Breast epithelium (tissue), 4 donors: ENCODE measurements around the gene SPTB. TPM values are rescaled to one million over a fixed set of nuclear protein-coding genes. Genes with fewer than 3 reads are reported as not detected.

Experiments used
- DNase-seq, 2 donors: peaks; one replicate each; pipeline ENCODE4 v3.0.0-alpha.2; 2019; ENCODE audit warnings: low spot score in 2 of 2
- H3K27ac ChIP-seq, 2 donors: fragments of 200-600 bp; sonication (generic) in 1 of 2; one replicate each; pipeline ENCODE4 v1.5.1; 2016 to 2019; ENCODE audit warnings: mild to moderate bottlenecking in 1 of 2
- H3K27me3 ChIP-seq, 2 donors: fragments of 200-600 bp; sonication (generic) in 1 of 2; one replicate each; pipeline versions ENCODE4 v1.5.1 to v1.6.0; 2017 to 2019; ENCODE audit warnings: control low read depth in 1 of 2, mild to moderate bottlenecking in 1 of 2
- H3K36me3 ChIP-seq: fragments of 200-600 bp; one replicate; pipeline ENCODE4 v1.5.1; 2019
- H3K4me1 ChIP-seq, 2 donors: fragments of 200-600 bp; sonication (generic); one replicate each; pipeline ENCODE4 v1.5.1; 2016 to 2019; ENCODE audit warnings: control low read depth in 1 of 2
- H3K4me3 ChIP-seq, 3 donors: fragments of 200-600 bp; sonication (generic); 1 replicate in 2 of 3; 2 replicates in 1 of 3; pipeline ENCODE4 v1.5.1; 2016 to 2019; ENCODE audit warnings: mild to moderate bottlenecking in 3 of 3, moderate library complexity in 2 of 3
- H3K9me3 ChIP-seq, 2 donors: fragments of 200-600 bp; sonication (generic) in 1 of 2; one replicate each; pipeline ENCODE4 v1.5.1; 2016 to 2019; ENCODE audit warnings: control low read depth in 1 of 2
- CTCF ChIP-seq, 3 donors: fragments of 450-650 bp; IDR thresholded peaks; one replicate each; pipeline ENCODE4 v1.5.1; 2016 to 2017; ENCODE audit warnings: antibody characterized with exemption in 3 of 3, mild to moderate bottlenecking in 3 of 3, moderate library complexity in 3 of 3
- POLR2A ChIP-seq: fragments of 450-650 bp; IDR thresholded peaks from one replicate; pipeline ENCODE4 v1.6.1; 2016; ENCODE audit warnings: antibody characterized with exemption, mild to moderate bottlenecking, moderate library complexity
- POLR2AphosphoS5 ChIP-seq, 3 donors: sonication (generic); formaldehyde crosslinking; IDR thresholded peaks; one replicate each; pipeline ENCODE4 v1.6.1; 2017; ENCODE audit warnings: antibody characterized with exemption in 3 of 3
- intact Hi-C: fragments of 100-400 bp; cut with DNase I; formaldehyde crosslinking; loops from one replicate; pipeline ENCODE4 v1.15.1; 2023; ENCODE audit warnings: low total_unique reads
- total RNA-seq, 3 donors: library from RNA; depleted of rRNA; stranded (reverse); fragments of >200 nt; gene quantifications; one replicate each; pipeline ENCODE4 v1.1.0, GENCODE V29; 2016

Gene SPTB
- total RNA-seq, 3 donors from 2014 or later: 0.88 to 2.6 (median 2.1) TPM

DNA sequence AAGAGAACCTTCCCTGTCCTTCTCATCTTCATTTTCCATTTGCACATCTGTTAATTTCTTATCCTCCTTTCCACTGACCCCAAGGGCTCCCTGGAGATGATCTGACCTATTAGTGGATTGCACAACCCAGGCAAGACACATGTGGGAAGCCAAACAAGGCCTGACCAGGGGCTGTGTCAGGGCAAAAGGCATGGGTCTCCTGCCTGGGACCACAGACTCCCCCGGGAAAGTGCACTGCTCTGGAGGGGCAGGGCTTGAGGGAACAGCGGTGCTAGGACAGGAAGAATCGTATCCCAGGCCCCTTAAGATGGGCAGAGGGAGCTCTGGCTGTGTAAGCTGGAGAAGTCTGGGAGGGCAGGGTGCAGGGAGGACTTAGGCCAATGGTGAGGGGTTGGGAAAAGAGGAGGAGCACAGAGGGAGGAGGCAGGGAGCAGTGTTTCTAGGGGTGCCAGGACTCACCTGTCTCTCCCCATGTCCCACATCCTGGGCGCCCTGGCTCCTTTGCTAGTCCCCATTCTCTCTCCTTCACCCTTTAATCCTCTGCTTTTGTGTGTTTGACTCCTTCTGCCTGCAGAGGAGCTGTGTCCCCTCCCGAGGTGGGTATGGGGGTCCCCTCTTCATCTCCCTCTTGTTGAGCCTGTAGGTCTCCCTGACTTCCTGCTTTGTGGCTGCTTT lies 150.2 kb downstream of the SPTB start:
- no peaks in the 10 kb centered on the region for H3K36me3 ChIP-seq
- no peaks in the 10 kb centered on the region for H3K4me1 ChIP-seq
- peak overlapping the region in 1 of 2 donors; percentile 32 for H3K27ac ChIP-seq

DNA sequence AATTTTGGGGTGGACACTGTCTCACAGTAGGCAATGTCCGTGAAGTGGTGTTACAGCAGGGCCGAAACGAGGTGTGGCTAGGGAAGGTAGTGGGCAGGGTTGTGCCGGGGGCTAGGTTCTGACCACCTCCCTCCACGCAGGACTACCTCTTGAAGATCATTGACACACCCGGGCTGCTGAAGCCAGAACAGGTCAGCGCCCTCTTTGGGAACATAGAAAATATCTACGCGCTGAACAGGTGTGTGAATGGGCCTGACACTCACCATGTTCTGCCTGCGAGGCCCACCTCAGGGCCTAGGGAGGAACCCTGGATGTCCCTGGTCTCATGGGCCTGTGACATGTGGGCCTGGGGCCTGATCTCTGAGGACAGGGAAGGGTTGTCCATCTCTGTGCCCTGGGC lies 150.9 kb downstream of the SPTB start:
- no peaks in the 10 kb centered on the region for H3K9me3 ChIP-seq
- TF ChIP-seq POLR2AphosphoS5 (IDR thresholded peaks at IDR 0.05): no peak
- TF ChIP-seq POLR2A: no peak
- no peak for TF ChIP-seq CTCF (IDR thresholded peaks at IDR 0.05)
- no peaks in the 10 kb centered on the region for H3K4me1 ChIP-seq
- H3K36me3 ChIP-seq: no peaks in the 10 kb centered on the region
- intact Hi-C loops: no loop called here
- no peaks in the 10 kb centered on the region for H3K27me3 ChIP-seq
- no peak overlapping the region for H3K4me3 ChIP-seq
- peak overlapping the region in 1 of 2 donors; percentile 52 for H3K27ac ChIP-seq
- no peak for DNase-seq

More for the DNA sequence above, 150.2 kb downstream of the SPTB start:
- TF ChIP-seq POLR2A: no peak
- Histone ChIP-seq H3K9me3 (no peaks in the 10 kb centered on the region), H3K27me3 (no peaks in the 10 kb centered on the region), H3K4me3 (no peak overlapping the region)
- intact Hi-C loops: no loop called here
- DNase-seq: no peak

- Histone ChIP-seq H3K9me3 (no peaks in the 10 kb centered on the region), H3K27ac (no peak overlapping the region), H3K36me3 (no peaks in the 10 kb centered on the region), H3K4me3 (no peak overlapping the region), H3K27me3 (no peaks in the 10 kb centered on the region), H3K4me1 (no peaks in the 10 kb centered on the region)
- TF ChIP-seq POLR2AphosphoS5 (IDR thresholded peaks at IDR 0.05): no peak
- no peak for TF ChIP-seq POLR2A
- TF ChIP-seq CTCF (IDR thresholded peaks at IDR 0.05): no peak
- no peak for DNase-seq
- intact Hi-C loops: no loop called here
Observed at GRCh38 chr14:64728106-64728505, 151.6 kb downstream of the SPTB start.

GRCh38 chr14:64727551-64728071 lies 152.1 kb downstream of the SPTB start:
- Histone ChIP-seq H3K9me3 (no peaks in the 10 kb centered on the region), H3K4me1 (no peaks in the 10 kb centered on the region), H3K27me3 (no peaks in the 10 kb centered on the region), H3K4me3 (no peak overlapping the region), H3K27ac (peak overlapping the region in 1 of 2 donors; percentile 7), H3K36me3 (no peaks in the 10 kb centered on the region)
- TF ChIP-seq CTCF (IDR thresholded peaks at IDR 0.05) (no peak), POLR2A (no peak), POLR2AphosphoS5 (IDR thresholded peaks at IDR 0.05) (no peak)
- DNase-seq: no peak
- intact Hi-C loops: no loop called here

- no peak for DNase-seq
- H3K27ac ChIP-seq: peak overlapping the region; percentile 13 to 19
- no peaks in the 10 kb centered on the region for H3K36me3 ChIP-seq
- H3K9me3 ChIP-seq: no peaks in the 10 kb centered on the region
- no peak overlapping the region for H3K4me3 ChIP-seq
- peaks cover 0 to 2% of the 10 kb centered on the region in 2 donors for H3K4me1 ChIP-seq
- intact Hi-C loops: no loop called here
- H3K27me3 ChIP-seq: no peaks in the 10 kb centered on the region
- TF ChIP-seq CTCF (IDR thresholded peaks at IDR 0.05) (no peak), POLR2AphosphoS5 (IDR thresholded peaks at IDR 0.05) (no peak), POLR2A (no peak)
Observed at GRCh38 chr14:64726585-64726890, 153.2 kb downstream of the SPTB start.
